ENCODE measurements around the gene CARD14. TPM values are rescaled to one million over a fixed set of nuclear protein-coding genes. Genes with fewer than 3 reads are reported as not detected.

Gene CARD14
- total and polyA plus RNA-seq, 2 experiments from 2014 or later: 0.08 to 0.52 TPM

DNA sequence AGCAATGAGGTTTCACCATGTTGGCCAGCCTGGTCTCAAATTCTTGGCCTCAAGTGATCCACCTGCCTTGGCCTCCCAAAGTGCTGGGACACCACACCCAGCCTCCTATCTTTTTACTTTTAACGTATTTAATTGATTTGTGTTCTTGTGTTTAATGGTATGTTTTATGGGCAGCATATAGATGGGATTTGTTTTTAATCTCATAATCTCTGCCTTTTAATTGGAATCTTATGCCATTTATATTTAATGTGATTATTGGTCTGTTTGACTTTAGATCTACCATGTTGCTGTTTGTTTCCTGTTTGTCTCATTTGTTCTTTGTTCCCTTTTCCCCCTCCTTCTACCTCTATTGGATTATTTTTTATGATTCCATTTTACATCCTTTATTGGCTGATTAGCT, 62.6 kb downstream of the CARD14 start:
- TF ChIP-seq JUNB (IDR thresholded peaks at IDR 0.05; ENCODE audit: unreplicated experiment) (no peak), STAT1 (IDR thresholded peaks at IDR 0.05; ENCODE audit: unreplicated experiment) (no peak), POLR2AphosphoS5 (IDR thresholded peaks at IDR 0.05; ENCODE audit: low read depth) (no peak), ZNF114 (CRISPR knock-in tag; IDR thresholded peaks at IDR 0.05) (no peak), EZH2phosphoT487 (IDR thresholded peaks at IDR 0.05; ENCODE audit: unreplicated experiment) (no peak), EZH2 (IDR thresholded peaks at IDR 0.05; ENCODE audit: low read depth, unreplicated experiment) (no peak), CREB1 (CRISPR knock-in tag; IDR thresholded peaks at IDR 0.05; ENCODE audit: low read depth) (no peak), ZNF331 (CRISPR knock-in tag; IDR thresholded peaks at IDR 0.05; ENCODE audit: low read depth) (no peak), NANOG (IDR thresholded peaks at IDR 0.05; ENCODE audit: borderline replicate concordance) (no peak)
- TF ChIP-seq, protein P1, sequence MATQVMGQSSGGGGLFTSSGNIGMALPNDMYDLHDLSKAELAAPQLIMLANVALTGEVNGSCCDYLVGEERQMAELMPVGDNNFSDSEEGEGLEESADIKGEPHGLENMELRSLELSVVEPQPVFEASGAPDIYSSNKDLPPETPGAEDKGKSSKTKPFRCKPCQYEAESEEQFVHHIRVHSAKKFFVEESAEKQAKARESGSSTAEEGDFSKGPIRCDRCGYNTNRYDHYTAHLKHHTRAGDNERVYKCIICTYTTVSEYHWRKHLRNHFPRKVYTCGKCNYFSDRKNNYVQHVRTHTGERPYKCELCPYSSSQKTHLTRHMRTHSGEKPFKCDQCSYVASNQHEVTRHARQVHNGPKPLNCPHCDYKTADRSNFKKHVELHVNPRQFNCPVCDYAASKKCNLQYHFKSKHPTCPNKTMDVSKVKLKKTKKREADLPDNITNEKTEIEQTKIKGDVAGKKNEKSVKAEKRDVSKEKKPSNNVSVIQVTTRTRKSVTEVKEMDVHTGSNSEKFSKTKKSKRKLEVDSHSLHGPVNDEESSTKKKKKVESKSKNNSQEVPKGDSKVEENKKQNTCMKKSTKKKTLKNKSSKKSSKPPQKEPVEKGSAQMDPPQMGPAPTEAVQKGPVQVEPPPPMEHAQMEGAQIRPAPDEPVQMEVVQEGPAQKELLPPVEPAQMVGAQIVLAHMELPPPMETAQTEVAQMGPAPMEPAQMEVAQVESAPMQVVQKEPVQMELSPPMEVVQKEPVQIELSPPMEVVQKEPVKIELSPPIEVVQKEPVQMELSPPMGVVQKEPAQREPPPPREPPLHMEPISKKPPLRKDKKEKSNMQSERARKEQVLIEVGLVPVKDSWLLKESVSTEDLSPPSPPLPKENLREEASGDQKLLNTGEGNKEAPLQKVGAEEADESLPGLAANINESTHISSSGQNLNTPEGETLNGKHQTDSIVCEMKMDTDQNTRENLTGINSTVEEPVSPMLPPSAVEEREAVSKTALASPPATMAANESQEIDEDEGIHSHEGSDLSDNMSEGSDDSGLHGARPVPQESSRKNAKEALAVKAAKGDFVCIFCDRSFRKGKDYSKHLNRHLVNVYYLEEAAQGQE (IDR thresholded peaks at IDR 0.05; ENCODE audit: unreplicated experiment): no peak
- TF ChIP-seq, protein P2, sequence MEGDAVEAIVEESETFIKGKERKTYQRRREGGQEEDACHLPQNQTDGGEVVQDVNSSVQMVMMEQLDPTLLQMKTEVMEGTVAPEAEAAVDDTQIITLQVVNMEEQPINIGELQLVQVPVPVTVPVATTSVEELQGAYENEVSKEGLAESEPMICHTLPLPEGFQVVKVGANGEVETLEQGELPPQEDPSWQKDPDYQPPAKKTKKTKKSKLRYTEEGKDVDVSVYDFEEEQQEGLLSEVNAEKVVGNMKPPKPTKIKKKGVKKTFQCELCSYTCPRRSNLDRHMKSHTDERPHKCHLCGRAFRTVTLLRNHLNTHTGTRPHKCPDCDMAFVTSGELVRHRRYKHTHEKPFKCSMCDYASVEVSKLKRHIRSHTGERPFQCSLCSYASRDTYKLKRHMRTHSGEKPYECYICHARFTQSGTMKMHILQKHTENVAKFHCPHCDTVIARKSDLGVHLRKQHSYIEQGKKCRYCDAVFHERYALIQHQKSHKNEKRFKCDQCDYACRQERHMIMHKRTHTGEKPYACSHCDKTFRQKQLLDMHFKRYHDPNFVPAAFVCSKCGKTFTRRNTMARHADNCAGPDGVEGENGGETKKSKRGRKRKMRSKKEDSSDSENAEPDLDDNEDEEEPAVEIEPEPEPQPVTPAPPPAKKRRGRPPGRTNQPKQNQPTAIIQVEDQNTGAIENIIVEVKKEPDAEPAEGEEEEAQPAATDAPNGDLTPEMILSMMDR (conservative IDR thresholded peaks at IDR 0.05; ENCODE audit: low read depth in 2 of 2): no peak
- TF ChIP-seq, protein P3, sequence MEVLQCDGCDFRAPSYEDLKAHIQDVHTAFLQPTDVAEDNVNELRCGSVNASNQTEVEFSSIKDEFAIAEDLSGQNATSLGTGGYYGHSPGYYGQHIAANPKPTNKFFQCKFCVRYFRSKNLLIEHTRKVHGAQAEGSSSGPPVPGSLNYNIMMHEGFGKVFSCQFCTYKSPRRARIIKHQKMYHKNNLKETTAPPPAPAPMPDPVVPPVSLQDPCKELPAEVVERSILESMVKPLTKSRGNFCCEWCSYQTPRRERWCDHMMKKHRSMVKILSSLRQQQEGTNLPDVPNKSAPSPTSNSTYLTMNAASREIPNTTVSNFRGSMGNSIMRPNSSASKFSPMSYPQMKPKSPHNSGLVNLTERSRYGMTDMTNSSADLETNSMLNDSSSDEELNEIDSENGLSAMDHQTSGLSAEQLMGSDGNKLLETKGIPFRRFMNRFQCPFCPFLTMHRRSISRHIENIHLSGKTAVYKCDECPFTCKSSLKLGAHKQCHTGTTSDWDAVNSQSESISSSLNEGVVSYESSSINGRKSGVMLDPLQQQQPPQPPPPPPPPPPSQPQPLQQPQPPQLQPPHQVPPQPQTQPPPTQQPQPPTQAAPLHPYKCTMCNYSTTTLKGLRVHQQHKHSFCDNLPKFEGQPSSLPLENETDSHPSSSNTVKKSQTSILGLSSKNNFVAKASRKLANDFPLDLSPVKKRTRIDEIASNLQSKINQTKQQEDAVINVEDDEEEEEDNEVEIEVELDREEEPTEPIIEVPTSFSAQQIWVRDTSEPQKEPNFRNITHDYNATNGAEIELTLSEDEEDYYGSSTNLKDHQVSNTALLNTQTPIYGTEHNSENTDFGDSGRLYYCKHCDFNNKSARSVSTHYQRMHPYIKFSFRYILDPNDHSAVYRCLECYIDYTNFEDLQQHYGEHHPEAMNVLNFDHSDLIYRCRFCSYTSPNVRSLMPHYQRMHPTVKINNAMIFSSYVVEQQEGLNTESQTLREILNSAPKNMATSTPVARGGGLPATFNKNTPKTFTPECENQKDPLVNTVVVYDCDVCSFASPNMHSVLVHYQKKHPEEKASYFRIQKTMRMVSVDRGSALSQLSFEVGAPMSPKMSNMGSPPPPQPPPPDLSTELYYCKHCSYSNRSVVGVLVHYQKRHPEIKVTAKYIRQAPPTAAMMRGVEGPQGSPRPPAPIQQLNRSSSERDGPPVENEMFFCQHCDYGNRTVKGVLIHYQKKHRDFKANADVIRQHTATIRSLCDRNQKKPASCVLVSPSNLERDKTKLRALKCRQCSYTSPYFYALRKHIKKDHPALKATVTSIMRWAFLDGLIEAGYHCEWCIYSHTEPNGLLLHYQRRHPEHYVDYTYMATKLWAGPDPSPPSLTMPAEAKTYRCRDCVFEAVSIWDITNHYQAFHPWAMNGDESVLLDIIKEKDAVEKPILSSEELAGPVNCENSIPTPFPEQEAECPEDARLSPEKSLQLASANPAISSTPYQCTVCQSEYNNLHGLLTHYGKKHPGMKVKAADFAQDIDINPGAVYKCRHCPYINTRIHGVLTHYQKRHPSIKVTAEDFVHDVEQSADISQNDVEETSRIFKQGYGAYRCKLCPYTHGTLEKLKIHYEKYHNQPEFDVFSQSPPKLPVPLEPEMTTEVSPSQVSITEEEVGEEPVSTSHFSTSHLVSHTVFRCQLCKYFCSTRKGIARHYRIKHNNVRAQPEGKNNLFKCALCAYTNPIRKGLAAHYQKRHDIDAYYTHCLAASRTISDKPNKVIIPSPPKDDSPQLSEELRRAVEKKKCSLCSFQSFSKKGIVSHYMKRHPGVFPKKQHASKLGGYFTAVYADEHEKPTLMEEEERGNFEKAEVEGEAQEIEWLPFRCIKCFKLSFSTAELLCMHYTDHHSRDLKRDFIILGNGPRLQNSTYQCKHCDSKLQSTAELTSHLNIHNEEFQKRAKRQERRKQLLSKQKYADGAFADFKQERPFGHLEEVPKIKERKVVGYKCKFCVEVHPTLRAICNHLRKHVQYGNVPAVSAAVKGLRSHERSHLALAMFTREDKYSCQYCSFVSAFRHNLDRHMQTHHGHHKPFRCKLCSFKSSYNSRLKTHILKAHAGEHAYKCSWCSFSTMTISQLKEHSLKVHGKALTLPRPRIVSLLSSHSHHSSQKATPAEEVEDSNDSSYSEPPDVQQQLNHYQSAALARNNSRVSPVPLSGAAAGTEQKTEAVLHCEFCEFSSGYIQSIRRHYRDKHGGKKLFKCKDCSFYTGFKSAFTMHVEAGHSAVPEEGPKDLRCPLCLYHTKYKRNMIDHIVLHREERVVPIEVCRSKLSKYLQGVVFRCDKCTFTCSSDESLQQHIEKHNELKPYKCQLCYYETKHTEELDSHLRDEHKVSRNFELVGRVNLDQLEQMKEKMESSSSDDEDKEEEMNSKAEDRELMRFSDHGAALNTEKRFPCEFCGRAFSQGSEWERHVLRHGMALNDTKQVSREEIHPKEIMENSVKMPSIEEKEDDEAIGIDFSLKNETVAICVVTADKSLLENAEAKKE (CRISPR knock-in tag; IDR thresholded peaks at IDR 0.05): no peak
- TF ChIP-seq, protein P4, sequence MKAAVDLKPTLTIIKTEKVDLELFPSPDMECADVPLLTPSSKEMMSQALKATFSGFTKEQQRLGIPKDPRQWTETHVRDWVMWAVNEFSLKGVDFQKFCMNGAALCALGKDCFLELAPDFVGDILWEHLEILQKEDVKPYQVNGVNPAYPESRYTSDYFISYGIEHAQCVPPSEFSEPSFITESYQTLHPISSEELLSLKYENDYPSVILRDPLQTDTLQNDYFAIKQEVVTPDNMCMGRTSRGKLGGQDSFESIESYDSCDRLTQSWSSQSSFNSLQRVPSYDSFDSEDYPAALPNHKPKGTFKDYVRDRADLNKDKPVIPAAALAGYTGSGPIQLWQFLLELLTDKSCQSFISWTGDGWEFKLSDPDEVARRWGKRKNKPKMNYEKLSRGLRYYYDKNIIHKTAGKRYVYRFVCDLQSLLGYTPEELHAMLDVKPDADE (IDR thresholded peaks at IDR 0.05): no peak
- no peaks in the 10 kb centered on the region for H3K4me1 Mint-ChIP-seq
- no peaks in the 10 kb centered on the region for H3K79me2 ChIP-seq (replicated peaks; ENCODE audit: insufficient read depth)
- H3K36me3 Mint-ChIP-seq (ENCODE audit: low read depth): peaks cover 39% of the 10 kb centered on the region
- no peaks in the 10 kb centered on the region for H3K9me2 ChIP-seq (ENCODE audit: insufficient read depth)
- H3K36me3 ChIP-seq (ENCODE audit: insufficient read depth): peaks cover 12% of the 10 kb centered on the region
- H3K9me3 Mint-ChIP-seq: peaks cover 18% of the 10 kb centered on the region
- no peak overlapping the region for H3K4me3 ChIP-seq
- H3K27me3 ChIP-seq (ENCODE audit: insufficient read depth): no peaks in the 10 kb centered on the region
- no peaks in the 10 kb centered on the region for H3K4me1 ChIP-seq (ENCODE audit: insufficient read depth)
- H3K27me3 Mint-ChIP-seq (ENCODE audit: insufficient read depth, low read depth, poor library complexity): peaks cover 4% of the 10 kb centered on the region
- H3K4me3 Mint-ChIP-seq: no peak overlapping the region
- H3K4me2 ChIP-seq: no peak overlapping the region
- H3F3A ChIP-seq (replicated peaks; ENCODE audit: low read depth): no peaks in the 10 kb centered on the region; the same call in 1 of the 2 replicates
- H2AFZ ChIP-seq: no peak overlapping the region
- DNase-seq (ENCODE audit: low spot score) (no peak), ATAC-seq (no peak)
- H3K27ac ChIP-seq (ENCODE audit: low read depth): no peak overlapping the region
- H3K27ac Mint-ChIP-seq: no peak overlapping the region
- no peaks in the 10 kb centered on the region for H4K20me1 ChIP-seq (replicated peaks; ENCODE audit: insufficient read depth)
